Ovary (tissue), 9 donors: ENCODE results near the gene TAOK3. TPM values are rescaled to one million over a fixed set of nuclear protein-coding genes. Genes with fewer than 3 reads are reported as not detected.

ENCODE experiments used
- DNase-seq, 5 donors: peaks; one replicate each; pipeline ENCODE4 v3.0.0-alpha.2; 2019 to 2020
- H3K27ac ChIP-seq, 2 donors: fragments of 200-600 bp; one replicate each; pipeline versions ENCODE4 v1.5.1 to v1.8.0; 2019 to 2022
- H3K27me3 ChIP-seq: fragments of 200-600 bp; one replicate; pipeline ENCODE4 v1.8.0; 2022
- H3K36me3 ChIP-seq: fragments of 200-600 bp; sonication (generic); one replicate; pipeline ENCODE4 v1.5.1; 2019
- H3K4me1 ChIP-seq: one replicate; pipeline ENCODE4 v1.8.1; 2013; ENCODE audit warnings: mild to moderate bottlenecking, moderate library complexity; ENCODE audit not compliant: insufficient read depth
- H3K4me3 ChIP-seq: fragments of 200-600 bp; sonication (generic); one replicate; pipeline ENCODE4 v1.5.1; 2017
- H3K9me3 ChIP-seq, 2 donors: fragments of 200-600 bp in 1 of 2; sonication (generic) in 1 of 2; one replicate each; pipeline versions ENCODE4 v1.5.1 to v1.8.1; 2013 to 2019; ENCODE audit warnings: mild to moderate bottlenecking in 1 of 2, moderate library complexity in 1 of 2
- CTCF ChIP-seq, 3 donors: fragments of 450-650 bp in 2 of 3; fragments of 200-600 bp in 1 of 3; IDR thresholded peaks; one replicate each; pipeline versions ENCODE4 v1.5.1 to v1.8.0; 2016 to 2022; ENCODE audit warnings: antibody characterized with exemption in 3 of 3, mild to moderate bottlenecking in 1 of 3
- EP300 ChIP-seq: sonication (generic); formaldehyde crosslinking; IDR thresholded peaks from one replicate; pipeline ENCODE4 v1.6.1; 2017; ENCODE audit warnings: antibody characterized with exemption
- POLR2A ChIP-seq: fragments of 450-650 bp; IDR thresholded peaks from one replicate; pipeline ENCODE4 v1.6.1; 2017; ENCODE audit warnings: antibody characterized with exemption, mild to moderate bottlenecking, moderate library complexity
- WGBS, 3 donors: extraction: QIAGEN DNeasy Blood & Tissue Kit in 1 of 3; methylation state at CpG; one replicate each; pipeline versions ENCODE4 v1.1.5 to v1.1.7; 2013 to 2017; 5-methylcytosine and 5-hydroxymethylcytosine counted together
- intact Hi-C, 4 donors: fragments of 100-400 bp; cut with DNase I; formaldehyde crosslinking; loops; one replicate each; pipeline versions ENCODE4 v1.11.0 to v1.15.1; 2022 to 2023
- polyA plus RNA-seq, 2 donors: library from polyadenylated mRNA; stranded (reverse); fragments of 200-250 nt in 1 of 2; fragments of 350-450 nt in 1 of 2; fragmentation: Illumina TruSeq in 1 of 2; extraction: RNeasy Lipid Tissue Mini Kit (QIAGEN cat#74804) in 1 of 2; gene quantifications; one replicate each; pipeline ENCODE4 v1.2.3, GENCODE V29; 2013 to 2014
- total RNA-seq, 7 donors: library from RNA; depleted of rRNA in 2 of 7; stranded (reverse); fragments of >200 nt in 2 of 7; fragmentation: NEBNext Ultra II Directional in 3 of 7; extraction: Animal tissue kit (Norgen Biotek cat#: 25700) in 3 of 7; gene quantifications; one replicate each; pipeline versions ENCODE4 v1.1.0 to v1.2.4, GENCODE V29; 2016 to 2023
- donor health status: DM: no; HTN: no; CAD: no; lungs with moderate emphysema.
- donor health status: DM: no; HTN: no; CAD: no.
- donor health status: Bipolar disorder and iron deficiency.
- donor health status: DM: yes; HTN: yes; CAD: no.
- donor health status: DM: no; HTN: no; CAD: no.
- donor health status: DM: yes; HTN: yes; CAD: no.

The TAOK3 gene
- total and polyA plus RNA-seq, 9 donors: 12.6 to 31.0 (median 23.0) TPM

GRCh38 chr12:118151755-118152154 is 221.0 kb downstream of the TAOK3 start:
- H3K9me3 ChIP-seq: no peaks in the 10 kb centered on the region
- no peak overlapping the region for H3K27ac ChIP-seq
- no peaks in the 10 kb centered on the region for H3K4me1 ChIP-seq
- 69 to 76% (median 73%) methylated on average over 5 of the region's 5 CpGs for WGBS, 3 donors
- intact Hi-C loops: no loop called here
- H3K36me3 ChIP-seq: no peaks in the 10 kb centered on the region
- H3K27me3 ChIP-seq: no peaks in the 10 kb centered on the region
- DNase-seq: no peak
- TF ChIP-seq EP300 (no peak), POLR2A (no peak), CTCF (IDR thresholded peaks at IDR 0.05) (no peak)
- H3K4me3 ChIP-seq: no peak overlapping the region

GRCh38 chr12:118150625-118151024 is 222.1 kb downstream of the TAOK3 start:
- Histone ChIP-seq H3K27me3 (no peaks in the 10 kb centered on the region), H3K36me3 (no peaks in the 10 kb centered on the region), H3K9me3 (no peaks in the 10 kb centered on the region), H3K4me1 (no peaks in the 10 kb centered on the region), H3K4me3 (no peak overlapping the region), H3K27ac (no peak overlapping the region)
- intact Hi-C loops: no loop called here
- 45 to 55% (median 50%) methylated on average over 7 of the region's 7 CpGs for WGBS, 3 donors
- TF ChIP-seq POLR2A: no peak
- TF ChIP-seq EP300: no peak
- no peak for TF ChIP-seq CTCF (IDR thresholded peaks at IDR 0.05)
- DNase-seq: no peak

GRCh38 chr12:118148287-118148686 is 224.4 kb downstream of the TAOK3 start:
- no peak overlapping the region for H3K27ac ChIP-seq
- H3K27me3 ChIP-seq: no peaks in the 10 kb centered on the region
- no peaks in the 10 kb centered on the region for H3K4me1 ChIP-seq
- DNase-seq: no peak
- H3K9me3 ChIP-seq: no peaks in the 10 kb centered on the region
- intact Hi-C loops: no loop called here
- WGBS, 3 donors: 95% methylated on average over 5 of the region's 5 CpGs
- H3K4me3 ChIP-seq: no peak overlapping the region
- H3K36me3 ChIP-seq: no peaks in the 10 kb centered on the region
- TF ChIP-seq CTCF (IDR thresholded peaks at IDR 0.05) (no peak), POLR2A (no peak), EP300 (no peak)

GRCh38 chr12:118145798-118146156 is 226.9 kb downstream of the TAOK3 start:
- no peaks in the 10 kb centered on the region for H3K27me3 ChIP-seq
- H3K4me3 ChIP-seq: no peak overlapping the region
- 79 to 85% (median 84%) methylated on average over 9 of the region's 9 CpGs for WGBS, 3 donors
- H3K36me3 ChIP-seq: no peaks in the 10 kb centered on the region
- no peaks in the 10 kb centered on the region for H3K4me1 ChIP-seq
- TF ChIP-seq EP300 (no peak), POLR2A (no peak), CTCF (IDR thresholded peaks at IDR 0.05) (no peak)
- DNase-seq: no peak
- H3K9me3 ChIP-seq: no peaks in the 10 kb centered on the region
- H3K27ac ChIP-seq: no peak overlapping the region
- intact Hi-C loops: no loop called here
